CD14-positive monocyte (primary cell): ENCODE results near the gene CDCP2. TPM values are rescaled to one million over a fixed set of nuclear protein-coding genes. Genes with fewer than 3 reads are reported as not detected.

Source experiments
- DNase-seq, 3 donors: peaks; one replicate each; pipeline ENCODE4 v3.0.0-alpha.2; 2011 to 2022
- H2AFZ ChIP-seq: 2 replicates; pipeline ENCODE4 v1.6.0; 2012; ENCODE audit warnings: mild to moderate bottlenecking, low read depth, low read length, inconsistent platforms; ENCODE audit not compliant: insufficient read depth, poor library complexity, severe bottlenecking
- H3K27ac ChIP-seq, 2 donors: 1 replicate in 1 of 2; 2 replicates in 1 of 2; pipeline ENCODE4 v1.5.1; 2012 to 2013; ENCODE audit warnings: low read length in 2 of 2, control low read depth in 1 of 2, inconsistent platforms in 1 of 2, low read depth in 1 of 2, mild to moderate bottlenecking in 1 of 2
- H3K27me3 ChIP-seq, 2 donors: one replicate each; pipeline versions ENCODE4 v1.6.0 to v1.6.1; 2011 to 2013; ENCODE audit warnings: low read length in 2 of 2; ENCODE audit not compliant: control insufficient read depth in 2 of 2, insufficient read depth in 2 of 2
- H3K36me3 ChIP-seq, 2 donors: replicated peaks in 1 of 2; 1 replicate in 1 of 2; 2 replicates in 1 of 2; pipeline versions ENCODE4 v1.5.1 to v1.6.1; 2012 to 2013; ENCODE audit warnings: low read length in 2 of 2, control low read depth in 1 of 2, inconsistent platforms in 1 of 2, mild to moderate bottlenecking in 1 of 2; ENCODE audit not compliant: insufficient read depth in 2 of 2, control insufficient read depth in 1 of 2
- H3K4me1 ChIP-seq, 2 donors: 1 replicate in 1 of 2; 2 replicates in 1 of 2; pipeline versions ENCODE4 v1.5.1 to v1.6.1; 2012 to 2013; ENCODE audit warnings: low read length in 2 of 2, control low read depth in 1 of 2, inconsistent platforms in 1 of 2, mild to moderate bottlenecking in 1 of 2, moderate library complexity in 1 of 2; ENCODE audit not compliant: insufficient read depth in 2 of 2, control insufficient read depth in 1 of 2
- H3K4me2 ChIP-seq: replicated peaks from 2 replicates; pipeline ENCODE3; 2012; ENCODE audit warnings: low read length, moderate library complexity, mild to moderate bottlenecking; ENCODE audit not compliant: poor library complexity, severe bottlenecking; ENCODE audit errors: extremely low read depth
- H3K4me3 ChIP-seq, 3 experiments: fragments of 200-600 bp in 1 of 3; sonication (generic) in 1 of 3; replicated peaks in 1 of 3; 1 replicate in 2 of 3; 2 replicates in 1 of 3; pipeline ENCODE4 v1.5.1; 2011 to 2013; ENCODE audit warnings: low read length in 3 of 3, mild to moderate bottlenecking in 3 of 3, control low read depth in 2 of 3, low read depth in 2 of 3, inconsistent platforms in 1 of 3, moderate library complexity in 1 of 3
- H3K79me2 ChIP-seq: 2 replicates; pipeline ENCODE4 v1.6.0; 2012; ENCODE audit warnings: mild to moderate bottlenecking, control low read depth, inconsistent platforms, low read length, moderate library complexity; ENCODE audit not compliant: insufficient read depth
- H3K9ac ChIP-seq: 2 replicates; pipeline ENCODE4 v1.6.0; 2017; ENCODE audit warnings: low read length, mild to moderate bottlenecking; ENCODE audit not compliant: insufficient read depth, poor library complexity, severe bottlenecking
- H3K9me3 ChIP-seq, 2 donors: replicated peaks in 1 of 2; 1 replicate in 1 of 2; 2 replicates in 1 of 2; pipeline versions ENCODE4 v1.5.1 to v1.6.1; 2012 to 2013; ENCODE audit warnings: low read length in 2 of 2, control low read depth in 1 of 2; ENCODE audit not compliant: control insufficient read depth in 1 of 2, insufficient read depth in 1 of 2
- H4K20me1 ChIP-seq: 2 replicates; pipeline ENCODE4 v1.6.0; 2012; ENCODE audit warnings: mild to moderate bottlenecking, low read length, control low read depth, moderate library complexity; ENCODE audit not compliant: insufficient read depth
- H3K27ac Mint-ChIP-seq, 7 donors: one replicate each; pipeline ENCODE4 v1.8.0; 2020; ENCODE audit warnings: mild to moderate bottlenecking in 7 of 7, mixed read lengths in 7 of 7, moderate library complexity in 6 of 7, inconsistent platforms in 2 of 7
- H3K27me3 Mint-ChIP-seq, 3 donors: one replicate each; pipeline ENCODE4 v1.8.0; 2021 to 2022; ENCODE audit warnings: low read depth in 3 of 3, mild to moderate bottlenecking in 3 of 3, mixed read lengths in 3 of 3, moderate library complexity in 3 of 3, inconsistent platforms in 1 of 3
- H3K36me3 Mint-ChIP-seq, 2 donors: one replicate each; pipeline ENCODE4 v1.8.0; 2020; ENCODE audit warnings: mixed read lengths in 2 of 2, inconsistent platforms in 1 of 2, mild to moderate bottlenecking in 1 of 2
- H3K4me1 Mint-ChIP-seq: one replicate; pipeline ENCODE4 v1.8.0; 2020; ENCODE audit warnings: mild to moderate bottlenecking, mixed read lengths
- H3K4me3 Mint-ChIP-seq, 2 donors: one replicate each; pipeline ENCODE4 v1.8.0; 2020; ENCODE audit warnings: mild to moderate bottlenecking in 2 of 2, mixed read lengths in 2 of 2, moderate library complexity in 1 of 2
- H3K9me3 Mint-ChIP-seq, 7 donors: one replicate each; pipeline ENCODE4 v1.8.0; 2020 to 2022; ENCODE audit warnings: mixed read lengths in 7 of 7, mild to moderate bottlenecking in 6 of 7, moderate library complexity in 6 of 7, inconsistent platforms in 2 of 7
- CTCF ChIP-seq: fragments of 200-600 bp; IDR thresholded peaks from one replicate; pipeline ENCODE4 v1.8.0; 2022; ENCODE audit warnings: antibody characterized with exemption, mild to moderate bottlenecking
- WGBS: methylation state at CpG from one replicate; pipeline ENCODE4 v1.1.5; 2013; ENCODE audit warnings: missing lambda C conversion rate; ENCODE audit not compliant: insufficient coverage; 5-methylcytosine and 5-hydroxymethylcytosine counted together
- intact Hi-C, 2 donors: fragments of 100-400 bp; cut with micrococcal nuclease; formaldehyde crosslinking; loops; one replicate each; pipeline versions ENCODE4 v1.15.0 to v1.15.1; 2023
- polyA plus RNA-seq, 3 donors: library from polyadenylated mRNA; depleted of rRNA in 1 of 3; unstranded in 2 of 3; stranded (reverse) in 1 of 3; fragments of 300-500 nt in 2 of 3; fragments of >200 nt in 1 of 3; fragmentation: Illumina TruSeq in 2 of 3; gene quantifications; 1 replicate in 2 of 3; 2 replicates in 1 of 3; pipeline ENCODE4 v1.2.3, GENCODE V29; 2012 to 2021

CDCP2 gene
- polyA plus RNA-seq, 3 donors: 0.09 TPM; not detected in 2

GRCh38 chr1:54122992-54123391, 29.8 kb downstream of the CDCP2 start:
- Histone ChIP-seq H3K4me2 (no peak overlapping the region), H4K20me1 (no peaks in the 10 kb centered on the region), H3K9me3 (peaks cover 0 to 5% of the 10 kb centered on the region in 2 donors), H2AFZ (no peak overlapping the region), H3K27ac (no peak overlapping the region), H3K27me3 (peaks cover 0 to 8% of the 10 kb centered on the region in 2 donors), H3K9ac (no peak overlapping the region), H3K36me3 (no peaks in the 10 kb centered on the region), H3K79me2 (no peaks in the 10 kb centered on the region), H3K4me1 (peaks cover 5 to 6% of the 10 kb centered on the region in 2 donors), H3K4me3 (no peak overlapping the region)
- no peak overlapping the region for H3K27ac Mint-ChIP-seq
- WGBS: 100% methylated on average over 2 of the region's 8 CpGs
- intact Hi-C loops: no loop called here
- DNase-seq: no peak
- H3K4me3 Mint-ChIP-seq: no peak overlapping the region
- peaks cover 9% of the 10 kb centered on the region for H3K4me1 Mint-ChIP-seq
- no peaks in the 10 kb centered on the region for H3K36me3 Mint-ChIP-seq
- TF ChIP-seq CTCF: no peak
- H3K27me3 Mint-ChIP-seq: peaks cover 5 to 13% (median 9%) of the 10 kb centered on the region in 3 donors
- H3K9me3 Mint-ChIP-seq: peaks cover 0 to 9% (median 0%) of the 10 kb centered on the region in 7 donors

- Mint-ChIP-seq H3K4me3 (peak overlapping the region in 1 of 2 donors; percentile 60), H3K36me3 (no peaks in the 10 kb centered on the region), H3K9me3 (peaks cover 0 to 3% (median 0%) of the 10 kb centered on the region in 7 donors), H3K27me3 (peaks cover 5 to 13% (median 9%) of the 10 kb centered on the region in 3 donors), H3K27ac (no peak overlapping the region), H3K4me1 (peaks cover 9% of the 10 kb centered on the region)
- Histone ChIP-seq H3K79me2 (no peaks in the 10 kb centered on the region), H3K4me2 (no peak overlapping the region), H3K27me3 (peaks cover 0 to 8% of the 10 kb centered on the region in 2 donors), H3K9me3 (no peaks in the 10 kb centered on the region), H3K9ac (no peak overlapping the region), H4K20me1 (no peaks in the 10 kb centered on the region), H2AFZ (peak overlapping the region; percentile 71), H3K36me3 (no peaks in the 10 kb centered on the region), H3K4me3 (no peak overlapping the region), H3K27ac (no peak overlapping the region), H3K4me1 (peaks cover 5 to 6% of the 10 kb centered on the region in 2 donors)
- intact Hi-C loops: no loop called here
- DNase-seq: no peak
- no peak for TF ChIP-seq CTCF
- WGBS: 89% methylated on average over 8 of the region's 14 CpGs
These were observed 30.6 kb downstream of the CDCP2 start for GRCh38 chr1:54122135-54122751.
